ENCODE measurements around the gene BAHD1.

Gene BAHD1

GRCh38 chr15:40500568-40501330 is 60.0 kb downstream of the BAHD1 start:
- DNase-seq: no peak

GRCh38 chr15:40501487-40501886 is 60.7 kb downstream of the BAHD1 start:
- DNase-seq: no peak

GRCh38 chr15:40506964-40507571 is 66.3 kb downstream of the BAHD1 start:
- DNase-seq: peak; percentile 52

- no peak for DNase-seq
Observed at GRCh38 chr15:40508216-40508615, 67.5 kb downstream of the BAHD1 start.

GRCh38 chr15:40510201-40510600 is 69.4 kb downstream of the BAHD1 start:
- DNase-seq: no peak

GRCh38 chr15:40511093-40511471 is 70.3 kb downstream of the BAHD1 start:
- peak; percentile 40 for DNase-seq

- DNase-seq: no peak
Observed at GRCh38 chr15:40511472-40512133, 70.8 kb downstream of the BAHD1 start.

GRCh38 chr15:40512440-40512839 is 71.7 kb downstream of the BAHD1 start:
- no peak for DNase-seq

- DNase-seq: no peak
Observed at GRCh38 chr15:40513609-40514008, 72.9 kb downstream of the BAHD1 start.

GRCh38 chr15:40516322-40516721 is 75.6 kb downstream of the BAHD1 start:
- DNase-seq: no peak
